SK-MEL-5 (cell line): ENCODE measurements around the gene CRYBG1. TPM values are rescaled to one million over a fixed set of nuclear protein-coding genes. Genes with fewer than 3 reads are reported as not detected.

Experiments
- DNase-seq: peaks from one replicate; pipeline ENCODE4 v3.0.0-alpha.2; 2016; ENCODE audit warnings: low read depth, low spot score
- in situ Hi-C: cut with HindIII; loops from 2 replicates; pipeline ENCODE4 v1.10.0; 2016; ENCODE audit warnings: low sequenced_read_pairs, high pct_unique_total_duplicates, low pct_unique_long_range_greater_than_20kb
- total RNA-seq: library from RNA; depleted of rRNA; stranded (reverse); fragments of >200 nt; shearing (Covaris generic); gene quantifications from 2 replicates; pipeline ENCODE4 v1.2.3, GENCODE V29; 2014

CRYBG1 gene
- total RNA-seq, 1 experiment from 2014 or later = 0.05 TPM

DNA sequence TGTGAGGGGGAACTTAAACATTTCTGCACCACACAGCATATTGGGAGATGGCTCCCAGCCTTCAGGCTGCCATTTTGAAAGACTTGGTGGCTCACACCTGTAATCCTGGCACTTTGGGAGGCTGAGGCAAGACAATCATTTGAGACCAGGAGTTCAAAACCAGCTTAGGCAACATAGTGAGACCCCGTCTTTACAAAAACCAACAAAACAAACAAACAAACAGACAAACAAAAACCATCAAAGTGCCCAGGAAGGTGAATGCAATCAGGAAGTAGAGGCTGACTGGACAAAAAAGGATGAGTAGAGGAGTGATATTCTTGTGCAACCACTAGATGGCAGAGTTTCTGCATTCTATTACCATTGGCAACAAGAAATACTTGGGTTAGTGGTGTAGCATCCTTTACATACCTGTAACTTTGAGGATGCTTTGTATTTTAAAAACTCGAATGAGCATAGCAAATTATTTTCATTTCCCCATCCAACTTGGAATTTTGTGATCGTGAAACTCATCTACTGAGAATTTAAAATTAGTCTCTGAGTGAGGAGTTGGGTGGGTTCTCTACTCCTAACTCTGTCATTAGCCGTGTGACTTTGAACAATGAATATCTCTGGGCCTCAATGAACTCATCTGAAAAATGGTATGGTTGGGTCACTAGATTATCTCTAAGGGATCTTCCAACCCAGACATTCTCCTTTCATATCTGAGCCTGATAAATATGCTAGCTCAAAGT lies 84.4 kb downstream of the CRYBG1 start:
- in situ Hi-C loops = loop anchor here (10.0 kb wide), 1 partner anchor 110 kb away; no protein-coding TSS in a partner anchor
- peak; percentile 76 for DNase-seq

DNA sequence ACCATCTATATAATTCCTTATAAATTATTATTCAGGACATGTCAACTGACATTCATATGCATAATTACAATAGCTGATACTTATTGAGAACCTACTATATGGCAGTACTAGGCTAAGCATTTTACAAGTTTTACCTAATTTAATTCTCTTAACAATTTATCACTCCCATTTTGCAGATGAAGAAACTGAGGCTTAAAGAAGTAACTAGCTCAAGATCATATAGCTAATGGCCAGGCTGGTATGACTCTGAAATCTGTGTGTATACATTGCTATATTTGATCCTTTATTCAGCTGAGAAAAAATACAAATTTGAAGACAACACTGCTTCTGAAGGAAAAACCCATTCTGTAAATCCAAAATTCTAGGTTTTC lies 85.0 kb downstream of the CRYBG1 start:
- no peak for DNase-seq
- in situ Hi-C loops = loop anchor here (10.0 kb wide), 1 partner anchor 109 kb away; no protein-coding TSS in a partner anchor

DNA sequence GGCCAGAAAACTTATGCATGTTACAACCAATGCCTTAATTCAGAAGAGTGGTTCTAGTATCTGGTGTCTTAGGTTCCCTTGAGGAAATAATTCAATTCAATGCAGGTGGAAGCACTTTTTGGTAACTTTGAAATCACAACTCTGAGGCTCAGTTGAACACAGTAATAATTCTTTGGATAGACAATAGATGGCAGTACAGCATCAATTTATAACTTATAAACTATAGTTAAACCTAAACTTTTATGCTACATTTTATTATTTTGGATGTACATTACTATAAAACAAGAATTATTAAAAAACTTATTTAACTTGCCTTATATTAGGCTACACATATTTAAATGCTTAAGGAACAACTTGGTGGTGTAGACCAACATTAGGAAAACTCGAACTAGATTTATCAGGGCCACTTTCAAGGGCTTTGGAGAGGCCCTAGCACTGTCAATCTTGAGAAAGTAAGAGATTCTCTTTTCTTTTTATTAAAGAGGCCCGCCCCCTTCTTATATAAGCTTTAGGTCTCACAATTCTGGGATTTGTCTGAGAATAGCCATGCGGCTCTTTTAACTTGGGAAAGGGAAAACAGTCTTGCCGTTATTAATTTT lies 85.9 kb downstream of the CRYBG1 start:
- peak; percentile 31 for DNase-seq
- in situ Hi-C loops = loop anchor here (10.0 kb wide), 1 partner anchor 108 kb away; no protein-coding TSS in a partner anchor

DNA sequence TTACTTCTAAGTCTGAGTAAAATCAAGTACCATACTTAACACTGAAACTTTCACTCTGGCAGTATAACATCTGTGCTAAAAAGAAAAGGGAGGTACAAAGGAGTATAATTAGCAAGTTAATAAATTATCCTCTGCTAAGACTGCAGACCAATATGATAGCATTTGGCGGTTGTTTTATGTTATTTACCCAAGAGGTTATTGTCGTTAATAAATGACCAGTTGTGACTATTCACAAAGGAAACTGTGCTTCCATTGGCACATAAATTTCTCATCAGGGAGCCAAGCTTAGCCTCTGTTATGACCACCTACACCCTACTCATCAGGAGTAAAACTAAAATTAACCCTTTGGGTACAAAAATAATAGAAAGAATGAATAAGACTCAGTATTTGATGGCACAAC lies 86.5 kb downstream of the CRYBG1 start:
- DNase-seq = no peak

DNA sequence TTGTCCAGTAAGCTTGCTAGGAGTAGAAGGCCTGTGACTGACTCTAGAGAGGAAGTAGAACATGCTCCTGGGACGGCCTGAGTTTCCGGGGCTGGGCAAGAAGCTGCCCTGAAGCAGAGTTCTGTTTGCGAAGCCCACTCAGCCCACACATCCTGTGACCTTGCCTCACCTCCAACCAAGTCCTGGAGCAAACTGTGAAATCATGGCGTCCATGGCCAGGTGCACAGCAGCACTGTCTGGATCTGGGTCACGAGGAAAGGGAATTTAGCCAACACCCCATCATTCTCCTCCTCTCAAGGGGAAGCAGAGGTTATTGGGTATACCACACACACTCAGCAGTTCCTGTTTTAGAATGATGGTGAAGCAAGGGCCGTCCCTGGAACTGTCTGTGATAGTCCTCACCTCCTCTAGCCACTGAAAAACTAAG lies 87.5 kb downstream of the CRYBG1 start:
- in situ Hi-C loops = loop anchor here (10.0 kb wide), 1 partner anchor 107 kb away; no protein-coding TSS in a partner anchor
- no peak for DNase-seq

More for the DNA sequence above, 86.5 kb downstream of the CRYBG1 start:
- in situ Hi-C loops = loop anchor here (10.0 kb wide), 1 partner anchor 108 kb away; no protein-coding TSS in a partner anchor

DNA sequence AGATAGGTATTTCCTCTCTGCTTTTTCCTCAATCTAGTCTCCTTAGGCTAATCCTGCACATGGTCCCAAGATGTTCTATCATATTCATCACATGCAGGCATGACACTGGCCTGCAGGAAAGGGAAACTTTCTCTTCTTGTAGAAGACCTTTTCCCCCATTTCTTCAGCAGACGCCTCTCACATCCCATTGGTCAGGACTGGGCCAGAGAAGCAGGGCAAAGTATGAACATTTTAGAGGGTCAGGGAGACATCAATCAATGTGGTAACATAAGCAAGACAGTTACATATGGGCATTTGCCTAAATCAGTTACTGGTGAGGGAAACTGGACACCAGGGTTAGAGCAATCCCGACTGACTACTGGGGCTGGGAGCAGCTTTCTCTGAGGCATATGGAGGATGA lies 90.1 kb downstream of the CRYBG1 start:
- in situ Hi-C loops = no loop called here

DNA sequence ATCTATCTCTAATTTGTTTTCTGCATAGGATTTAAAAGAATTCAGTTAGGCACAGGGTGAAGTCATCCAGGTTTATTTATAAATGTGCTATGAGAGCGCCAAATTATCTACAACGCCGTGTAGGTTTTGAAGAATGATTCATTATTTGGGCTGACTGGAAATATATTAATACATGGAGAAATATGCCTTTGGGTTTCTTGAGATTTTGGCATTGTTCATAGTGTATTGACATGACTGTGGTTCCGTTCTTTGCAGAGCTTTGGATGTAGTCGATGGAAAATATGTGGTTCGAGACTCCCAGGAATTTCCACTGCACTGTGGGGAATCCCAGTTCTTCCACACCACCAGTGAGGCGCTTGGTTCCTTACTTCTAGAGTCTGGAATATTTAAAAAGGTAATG lies 90.9 kb downstream of the CRYBG1 start:
- in situ Hi-C loops = no loop called here
- no peak for DNase-seq

More for the DNA sequence above, 90.1 kb downstream of the CRYBG1 start:
- DNase-seq = no peak

DNA sequence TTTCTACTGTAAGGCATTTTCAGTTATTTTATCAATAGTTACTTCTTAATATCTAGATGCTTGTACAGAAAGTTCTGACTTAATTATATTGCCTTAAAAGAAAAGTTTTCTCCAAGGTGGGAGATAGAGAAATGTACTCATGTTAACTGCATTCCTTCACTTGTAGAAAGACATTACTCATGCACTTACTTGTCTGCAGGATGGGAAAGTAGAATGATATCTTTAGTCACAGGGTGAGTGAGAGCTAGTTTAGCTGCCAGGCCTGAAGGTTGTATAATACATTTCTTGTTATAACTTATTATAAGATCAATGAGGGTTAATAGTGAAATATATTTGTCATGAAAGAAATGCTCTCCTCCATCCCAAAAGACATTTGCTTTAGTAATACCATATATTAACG lies 92.1 kb downstream of the CRYBG1 start:
- in situ Hi-C loops = no loop called here
- DNase-seq = no peak

DNA sequence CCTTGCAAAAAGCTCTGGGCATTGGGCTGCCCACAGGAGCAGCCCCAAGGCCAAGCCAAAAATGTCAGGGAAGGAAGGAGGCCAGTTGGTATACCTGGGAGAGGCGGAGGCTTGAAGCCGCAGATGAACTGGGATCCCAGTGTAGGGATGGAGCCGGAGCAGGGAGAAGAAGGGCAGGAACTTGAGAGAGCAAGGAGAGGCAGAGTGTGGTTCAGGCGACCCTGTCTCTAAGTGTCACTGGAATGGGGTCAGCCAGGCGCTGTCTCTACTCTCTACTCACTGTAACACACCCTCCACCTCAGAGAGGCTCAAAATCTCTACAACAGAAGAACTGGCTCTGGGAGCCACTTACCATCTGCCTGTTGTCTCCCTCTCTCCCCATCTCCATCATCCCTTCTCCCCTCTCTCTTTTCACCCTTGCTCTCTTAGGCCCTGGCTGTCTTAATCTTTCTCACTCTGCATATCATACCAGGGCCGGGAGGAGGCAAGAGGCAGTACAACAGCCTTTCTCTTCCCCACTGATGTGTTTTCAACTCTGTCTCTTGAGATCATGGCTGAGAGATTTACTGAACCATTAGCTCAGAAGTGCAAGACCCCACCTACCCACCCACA lies 93.3 kb downstream of the CRYBG1 start:
- in situ Hi-C loops = no loop called here
- DNase-seq = no peak

DNA sequence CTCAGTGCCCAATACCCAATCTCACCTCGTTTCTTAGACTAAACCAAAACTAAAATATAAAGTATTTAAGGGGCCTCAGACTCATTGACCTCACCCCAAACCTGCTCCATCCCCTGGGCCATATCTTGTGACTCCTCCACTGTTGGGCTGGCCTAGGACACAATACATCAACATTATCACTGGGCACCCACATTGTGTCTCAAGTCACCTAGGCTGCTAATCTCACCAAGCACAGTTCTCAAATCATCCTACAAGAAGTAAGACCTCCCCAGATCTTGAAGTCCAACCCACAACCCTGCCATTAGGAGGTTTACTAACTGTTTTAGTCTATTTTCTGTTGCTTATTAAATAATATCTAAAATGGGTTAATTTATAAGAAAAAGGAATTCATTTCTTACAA lies 96.2 kb downstream of the CRYBG1 start:
- in situ Hi-C loops = no loop called here
- DNase-seq = no peak

DNA sequence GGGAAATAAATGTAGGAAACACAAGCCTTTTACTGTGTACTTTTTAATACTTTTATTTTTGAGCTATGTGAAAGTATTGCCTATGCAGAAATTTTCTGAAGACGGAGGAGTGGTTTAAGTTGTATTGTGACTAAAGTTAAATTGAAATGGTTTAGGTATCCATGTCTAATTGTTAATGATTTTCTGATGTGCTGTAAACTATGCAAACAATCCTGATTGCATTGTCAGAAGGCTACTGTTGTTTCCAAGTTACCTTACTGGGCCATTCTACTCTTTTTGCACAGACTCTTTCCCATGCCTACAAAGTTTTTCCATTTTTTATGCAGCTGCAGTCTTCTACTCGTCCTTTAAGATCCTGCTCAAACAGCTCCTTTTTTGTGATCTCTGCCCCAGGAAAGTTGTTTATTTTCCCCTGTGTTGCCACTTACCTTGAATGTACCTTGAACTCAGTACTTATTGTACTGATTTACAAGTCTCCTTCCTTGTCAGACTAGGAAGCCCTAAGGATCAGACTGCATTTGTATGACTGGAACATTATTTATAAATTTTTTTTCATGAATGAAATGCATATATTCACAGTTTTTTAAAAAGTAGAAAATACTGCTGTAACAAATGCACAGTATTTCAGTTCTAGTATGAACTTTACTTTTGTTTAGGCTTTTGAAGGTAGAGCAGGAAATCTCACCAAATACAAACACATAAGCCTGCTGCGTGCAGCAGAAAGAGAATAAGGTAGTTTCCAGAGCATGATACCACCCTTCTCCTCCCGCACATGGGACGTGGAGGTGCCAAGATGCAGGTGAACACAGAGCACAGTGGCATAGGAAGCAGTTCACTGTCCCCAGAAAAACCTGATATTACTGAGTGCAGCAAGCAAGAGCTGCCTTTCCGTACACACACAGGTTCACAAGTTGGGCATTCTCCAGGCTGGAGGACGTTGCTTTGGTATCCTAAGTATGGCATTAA lies 97.8 kb downstream of the CRYBG1 start:
- no peak for DNase-seq
- in situ Hi-C loops = no loop called here

DNA sequence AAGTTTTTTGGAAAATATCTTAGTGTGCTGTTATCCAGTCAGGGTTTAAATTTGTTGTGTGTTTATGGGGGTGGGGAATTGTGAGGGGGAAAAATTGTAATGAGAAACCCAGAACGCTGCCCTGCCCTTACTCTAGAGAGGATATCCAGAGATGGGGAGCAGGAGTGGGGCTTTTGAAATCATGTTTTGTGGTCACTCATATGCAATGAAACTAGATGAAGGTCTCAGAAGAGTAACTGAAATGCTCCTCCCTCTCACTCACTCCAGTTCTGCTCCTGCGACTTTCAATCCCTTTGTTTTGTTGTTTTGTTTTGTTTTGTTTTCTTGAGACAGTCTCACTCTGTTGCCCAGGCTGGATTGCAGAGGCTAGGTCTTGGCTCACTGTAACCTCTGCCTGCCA lies 100.0 kb downstream of the CRYBG1 start:
- no peak for DNase-seq
- in situ Hi-C loops = no loop called here

DNA sequence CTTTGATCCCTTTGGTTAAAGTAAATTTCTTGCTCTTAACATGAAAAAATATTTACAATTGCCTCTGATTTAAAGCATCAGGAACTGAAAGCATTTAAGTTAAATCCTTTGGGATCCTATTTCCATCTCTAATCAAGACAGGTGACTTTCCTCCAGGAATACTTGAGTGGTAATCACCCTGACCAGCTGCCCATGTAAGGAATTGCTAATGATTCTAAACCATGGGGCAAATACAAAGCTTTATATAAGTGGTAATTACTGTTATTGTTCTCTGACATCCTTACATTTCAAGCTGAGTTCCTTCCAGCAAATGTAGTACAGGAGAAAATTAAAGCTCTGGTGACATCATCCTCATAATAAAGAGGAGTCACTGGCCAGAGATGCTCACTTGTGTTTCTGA lies 100.6 kb downstream of the CRYBG1 start:
- no peak for DNase-seq
- in situ Hi-C loops = no loop called here

DNA sequence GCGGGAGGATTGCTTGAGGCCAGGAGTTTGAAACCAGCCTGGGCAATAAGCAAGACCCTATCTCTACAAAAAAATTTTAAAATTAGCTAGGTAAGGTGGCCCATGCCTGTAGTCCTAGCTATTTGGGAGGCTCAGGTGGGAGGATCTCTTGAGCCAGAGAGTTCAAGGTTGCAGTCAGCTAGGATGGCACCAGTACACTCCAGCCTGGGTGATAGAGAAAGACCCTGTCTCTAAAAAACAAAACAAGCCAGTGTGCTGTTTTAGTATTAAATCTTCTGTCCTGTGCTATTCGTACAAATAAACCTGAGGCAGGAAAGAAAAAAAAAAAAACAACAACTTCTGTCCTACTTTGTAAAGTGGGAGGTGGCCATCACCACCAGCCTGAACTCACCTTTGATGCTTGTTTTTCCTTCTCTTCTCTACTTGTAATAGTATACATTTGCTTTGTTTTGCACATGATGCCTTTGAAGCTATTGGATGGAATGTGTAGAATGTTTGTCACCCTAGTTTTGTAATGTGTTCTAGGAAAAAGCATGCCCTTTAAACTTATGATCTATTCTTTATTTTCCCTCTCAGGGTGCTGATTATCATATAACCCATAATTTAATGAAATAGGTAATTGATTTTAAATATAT lies 102.5 kb downstream of the CRYBG1 start:
- in situ Hi-C loops = no loop called here
- no peak for DNase-seq

DNA sequence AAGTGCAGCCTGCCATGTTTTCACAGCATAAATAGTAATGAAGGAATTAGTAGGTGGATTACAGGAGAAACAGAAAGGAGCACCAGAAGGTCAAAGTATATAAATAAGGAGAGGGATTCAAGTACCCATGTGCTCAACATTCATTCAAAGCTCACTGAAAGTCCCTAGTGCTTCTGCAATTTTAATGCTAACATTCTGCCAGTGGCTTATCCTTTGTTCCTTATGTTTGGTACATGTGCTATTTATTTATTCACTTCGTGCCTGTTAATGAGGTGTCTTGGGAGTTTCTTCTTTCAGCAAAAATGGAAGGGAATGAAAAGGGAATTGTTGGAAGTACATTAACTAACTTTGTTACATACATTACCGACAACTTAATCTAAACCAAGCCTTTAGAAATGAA lies 105.7 kb downstream of the CRYBG1 start:
- in situ Hi-C loops = no loop called here
- DNase-seq = no peak

DNA sequence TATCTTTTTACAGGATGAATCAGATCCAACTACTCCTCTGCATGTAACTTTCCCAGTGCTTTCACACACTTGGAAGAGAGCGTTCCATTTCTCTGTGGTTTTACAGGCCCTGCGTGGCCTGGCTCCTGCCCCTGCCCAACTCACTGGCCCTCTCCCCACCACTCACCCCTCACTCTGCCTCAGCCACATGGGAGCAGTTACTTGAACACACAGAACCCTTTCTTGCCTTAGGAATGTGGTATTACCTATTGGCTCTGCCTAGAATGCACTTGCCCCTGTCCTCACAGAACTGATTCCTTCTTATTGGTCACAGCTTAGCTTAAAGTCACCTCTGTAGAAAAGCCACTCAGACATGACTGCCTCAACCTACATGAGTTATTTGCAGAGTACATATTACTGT lies 108.4 kb downstream of the CRYBG1 start:
- DNase-seq = no peak
- in situ Hi-C loops = no loop called here

DNA sequence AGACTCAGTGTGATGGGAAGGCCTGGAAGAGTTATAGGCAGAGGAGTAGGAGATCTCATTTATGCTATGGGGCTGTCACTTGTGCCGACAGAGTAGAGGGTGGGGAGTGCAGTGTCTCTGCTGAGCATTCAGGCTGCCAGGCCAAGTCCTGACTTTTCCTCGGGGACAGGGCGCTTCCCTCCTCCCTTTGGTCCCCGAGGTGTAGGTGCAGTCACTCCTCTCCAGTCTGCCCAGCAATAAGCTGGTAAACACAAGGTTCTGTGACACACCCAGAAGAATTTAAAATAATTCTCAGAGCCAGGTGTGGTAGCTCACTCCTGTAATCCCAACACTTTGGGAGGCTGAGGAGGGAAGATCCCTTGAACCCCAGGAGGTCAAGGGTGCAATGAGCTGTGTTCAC lies 109.4 kb downstream of the CRYBG1 start:
- no peak for DNase-seq
- in situ Hi-C loops = no loop called here
